Activated CD8-positive, alpha-beta T cell treated with anti-CD3 and anti-CD28 coated beads for 36 hours (primary cell): ENCODE results near the gene CACNB2. TPM values are rescaled to one million over a fixed set of nuclear protein-coding genes. Genes with fewer than 3 reads are reported as not detected.

ENCODE experiments used
- ATAC-seq: fragments of 200-7000 bp; cut with Tn5 transposase; one replicate; pipeline ENCODE4 v1.10.0; 2021; ENCODE audit warnings: mild to moderate bottlenecking, moderate library complexity
- CTCF ChIA-PET: fragments of 350-600 bp; sonication (Branson Sonifier 250); formaldehyde crosslinking; loops from one replicate; lab custom pipeline; 2021; ENCODE audit warnings: antibody characterized with exemption; lab: Charles Lee
- POLR2A ChIA-PET: fragments of 350-600 bp; sonication (Branson Sonifier 250); formaldehyde crosslinking; loops from one replicate; lab custom pipeline; 2021; ENCODE audit warnings: antibody characterized with exemption; lab: Charles Lee
- DNase-seq: peaks from one replicate; pipeline ENCODE4 v3.0.0-alpha.2; 2020
- H3K27ac Mint-ChIP-seq: one replicate; pipeline ENCODE4 v1.8.0; 2021; ENCODE audit warnings: mild to moderate bottlenecking, mixed read lengths
- H3K27me3 Mint-ChIP-seq: one replicate; pipeline ENCODE4 v1.8.0; 2021; ENCODE audit warnings: mixed read lengths
- H3K36me3 Mint-ChIP-seq: one replicate; pipeline ENCODE4 v1.8.0; 2021; ENCODE audit warnings: low read depth, mixed read lengths
- H3K4me1 Mint-ChIP-seq: one replicate; pipeline ENCODE4 v1.8.0; 2021; ENCODE audit warnings: low read depth, mixed read lengths
- H3K4me3 Mint-ChIP-seq: one replicate; pipeline ENCODE4 v1.8.0; 2021; ENCODE audit warnings: mild to moderate bottlenecking, moderate library complexity, mixed read lengths
- H3K9me3 Mint-ChIP-seq: one replicate; pipeline ENCODE4 v1.8.0; 2021; ENCODE audit warnings: mixed read lengths
- intact Hi-C: fragments of 100-400 bp; cut with micrococcal nuclease; formaldehyde crosslinking; loops from one replicate; pipeline ENCODE4 v1.10.0; 2022
- total RNA-seq, 2 experiments: library from RNA; stranded (reverse); gene quantifications; one replicate each; pipeline ENCODE4 v1.2.3, GENCODE V29; 2021
- TF ChIP-seq, protein P1 (sequence below): fragments of 200-600 bp; IDR thresholded peaks from one replicate; pipeline ENCODE4 v1.8.0; 2022; ENCODE audit warnings: antibody characterized with exemption, mild to moderate bottlenecking

The CACNB2 gene
- not detected for total RNA-seq

DNA sequence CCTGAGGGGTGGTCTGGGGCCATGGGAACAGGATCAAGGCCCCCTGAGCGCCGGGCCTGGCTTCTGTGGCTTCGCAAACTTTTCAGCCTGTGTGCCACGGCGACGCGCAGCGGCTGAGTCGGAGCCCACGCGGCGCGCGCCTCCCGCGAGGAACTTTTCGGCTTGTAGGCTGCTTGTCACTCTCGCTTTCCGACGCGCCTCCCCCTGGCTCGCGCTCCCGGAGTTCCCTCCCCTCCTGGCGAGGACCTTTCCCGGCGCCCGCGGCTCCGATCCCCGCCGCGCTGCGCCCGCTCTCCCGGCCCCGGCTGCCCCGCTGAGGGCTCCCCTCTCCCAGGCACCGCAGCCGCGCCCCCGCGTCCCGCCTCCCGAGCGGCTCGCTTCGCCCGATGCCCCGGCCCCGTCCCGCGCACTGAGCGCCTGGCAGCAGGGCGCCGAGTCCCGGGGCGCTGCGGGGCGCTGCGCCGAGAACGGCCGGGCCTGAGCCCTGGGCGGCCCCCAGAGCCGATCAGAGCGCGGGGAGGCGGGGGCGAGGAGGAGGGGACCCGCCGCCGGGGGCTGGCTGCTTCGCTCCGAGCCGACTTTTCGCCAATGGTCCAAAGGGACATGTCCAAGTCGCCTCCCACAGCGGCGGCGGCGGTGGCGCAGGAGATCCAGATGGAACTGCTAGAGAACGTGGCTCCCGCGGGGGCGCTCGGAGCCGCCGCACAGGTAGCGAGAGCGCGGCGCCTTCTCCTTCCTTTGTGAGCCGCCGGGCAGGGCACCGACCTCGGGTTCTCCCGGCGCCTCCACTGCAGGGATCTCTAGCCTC lies at the start of gene CACNB2:
TSS of gene CACNB2 (plus strand) at position 276 of the 808 bp plus-strand sequence.
- no peak for ATAC-seq

DNA sequence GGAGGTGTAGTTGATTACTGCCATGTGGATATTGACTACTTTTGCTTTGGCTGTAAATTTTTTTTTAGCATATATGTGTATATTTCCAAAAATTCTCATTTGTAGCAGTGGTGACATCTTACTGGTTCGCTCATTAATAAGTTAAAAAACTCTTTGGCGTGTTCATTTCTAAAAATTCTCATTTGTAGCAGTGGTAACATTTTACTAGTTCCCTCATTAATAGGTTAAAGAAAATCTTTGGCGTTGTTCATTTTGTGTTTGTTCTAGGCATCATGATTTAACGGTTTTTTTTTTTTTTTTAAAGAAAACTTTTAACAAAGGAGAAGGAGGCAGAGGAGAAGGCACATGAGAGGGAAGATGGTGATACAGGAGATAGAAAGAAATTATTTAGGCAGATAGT lies 45.9 kb upstream of the CACNB2 start:
- Mint-ChIP-seq H3K9me3 (no peaks in the 10 kb centered on the region), H3K4me3 (no peak overlapping the region), H3K27me3 (no peaks in the 10 kb centered on the region), H3K36me3 (no peaks in the 10 kb centered on the region), H3K4me1 (no peaks in the 10 kb centered on the region), H3K27ac (no peak overlapping the region)
- intact Hi-C loops: no loop called here
- POLR2A ChIA-PET: no interaction called here
- no peak for DNase-seq
- TF ChIP-seq, protein P1, sequence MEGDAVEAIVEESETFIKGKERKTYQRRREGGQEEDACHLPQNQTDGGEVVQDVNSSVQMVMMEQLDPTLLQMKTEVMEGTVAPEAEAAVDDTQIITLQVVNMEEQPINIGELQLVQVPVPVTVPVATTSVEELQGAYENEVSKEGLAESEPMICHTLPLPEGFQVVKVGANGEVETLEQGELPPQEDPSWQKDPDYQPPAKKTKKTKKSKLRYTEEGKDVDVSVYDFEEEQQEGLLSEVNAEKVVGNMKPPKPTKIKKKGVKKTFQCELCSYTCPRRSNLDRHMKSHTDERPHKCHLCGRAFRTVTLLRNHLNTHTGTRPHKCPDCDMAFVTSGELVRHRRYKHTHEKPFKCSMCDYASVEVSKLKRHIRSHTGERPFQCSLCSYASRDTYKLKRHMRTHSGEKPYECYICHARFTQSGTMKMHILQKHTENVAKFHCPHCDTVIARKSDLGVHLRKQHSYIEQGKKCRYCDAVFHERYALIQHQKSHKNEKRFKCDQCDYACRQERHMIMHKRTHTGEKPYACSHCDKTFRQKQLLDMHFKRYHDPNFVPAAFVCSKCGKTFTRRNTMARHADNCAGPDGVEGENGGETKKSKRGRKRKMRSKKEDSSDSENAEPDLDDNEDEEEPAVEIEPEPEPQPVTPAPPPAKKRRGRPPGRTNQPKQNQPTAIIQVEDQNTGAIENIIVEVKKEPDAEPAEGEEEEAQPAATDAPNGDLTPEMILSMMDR: no peak
- CTCF ChIA-PET: no interaction called here
- no peak for ATAC-seq

More for the DNA sequence above, at the start of gene CACNB2:
- no peaks in the 10 kb centered on the region for H3K36me3 Mint-ChIP-seq
- POLR2A ChIA-PET: no interaction called here
- TF ChIP-seq, protein P1: no peak
- H3K4me1 Mint-ChIP-seq: no peaks in the 10 kb centered on the region
- intact Hi-C loops: no loop called here
- CTCF ChIA-PET: no interaction called here
- H3K27ac Mint-ChIP-seq: no peak within 1 kb of the TSS
- DNase-seq: peak; percentile 4
- no peak within 1 kb of the TSS for H3K4me3 Mint-ChIP-seq
- H3K27me3 Mint-ChIP-seq: peaks cover 34% of the 10 kb centered on the region
- no peaks in the 10 kb centered on the region for H3K9me3 Mint-ChIP-seq

DNA sequence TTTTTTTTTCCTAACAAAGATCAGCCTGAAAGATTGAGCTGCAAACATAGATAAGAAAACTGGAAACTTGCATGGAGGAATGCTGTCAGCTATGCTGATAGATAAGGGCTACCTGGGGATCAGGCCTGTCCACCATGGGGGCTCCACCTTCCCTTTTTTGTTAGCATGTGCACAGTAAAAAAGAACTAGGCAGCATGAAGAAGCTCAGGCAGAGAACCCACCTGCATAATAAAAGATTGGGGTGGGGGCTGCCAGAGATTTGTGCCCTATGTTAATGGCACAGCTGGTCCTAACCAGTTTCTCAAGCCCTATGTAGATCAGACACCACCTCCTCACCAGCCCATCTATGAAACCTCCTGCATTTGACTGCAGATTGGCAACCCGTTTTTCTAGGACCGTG lies 45.4 kb upstream of the CACNB2 start:
- TF ChIP-seq, protein P1: no peak
- no peak for DNase-seq
- Mint-ChIP-seq H3K4me1 (no peaks in the 10 kb centered on the region), H3K36me3 (no peaks in the 10 kb centered on the region), H3K4me3 (no peak overlapping the region), H3K27ac (no peak overlapping the region), H3K9me3 (no peaks in the 10 kb centered on the region), H3K27me3 (no peaks in the 10 kb centered on the region)
- ChIA-PET CTCF (no interaction called here), POLR2A (no interaction called here)
- intact Hi-C loops: no loop called here
- no peak for ATAC-seq

DNA sequence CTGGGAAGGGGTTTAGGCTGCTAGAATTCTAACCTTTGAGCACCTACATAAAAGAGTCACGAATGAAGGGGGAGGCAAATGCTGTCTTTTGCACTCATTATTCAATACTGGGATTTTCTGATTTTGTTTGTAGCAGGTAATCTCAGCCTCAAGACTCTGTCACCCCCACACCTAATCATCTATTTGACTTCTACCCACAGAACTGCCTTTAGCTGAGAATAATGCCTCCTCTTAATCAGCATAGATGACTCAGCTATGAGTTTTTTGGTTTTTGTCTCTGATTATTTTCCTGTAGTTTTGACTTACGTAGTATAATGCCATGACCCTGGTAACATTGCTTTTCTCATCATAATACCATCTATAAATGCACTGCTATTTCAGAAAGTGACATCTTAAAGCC lies 42.7 kb upstream of the CACNB2 start:
- ChIA-PET POLR2A (no interaction called here), CTCF (no interaction called here)
- Mint-ChIP-seq H3K9me3 (no peaks in the 10 kb centered on the region), H3K27ac (no peak overlapping the region), H3K4me1 (no peaks in the 10 kb centered on the region), H3K4me3 (no peak overlapping the region), H3K27me3 (no peaks in the 10 kb centered on the region), H3K36me3 (no peaks in the 10 kb centered on the region)
- DNase-seq (no peak), ATAC-seq (no peak)
- intact Hi-C loops: no loop called here
- TF ChIP-seq, protein P1: no peak

DNA sequence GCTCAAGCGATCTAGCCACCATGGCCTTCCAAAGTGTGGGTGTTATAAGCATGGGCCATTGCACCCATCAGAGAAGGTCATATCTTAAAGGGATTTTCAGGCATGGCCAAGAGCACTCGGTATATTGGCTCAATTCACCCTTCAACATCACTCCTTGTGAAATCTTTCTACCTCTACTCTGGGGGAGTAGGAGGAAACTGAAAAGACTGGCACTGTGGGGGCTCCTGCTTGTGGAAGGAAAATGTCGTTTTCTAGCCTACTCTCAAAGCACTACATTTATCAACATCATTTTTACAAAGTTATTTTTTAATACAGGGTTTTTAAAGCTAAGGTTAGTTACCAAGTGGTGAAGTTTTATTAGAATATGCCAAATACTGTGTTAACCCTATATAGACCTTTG lies 42.0 kb upstream of the CACNB2 start:
- ChIA-PET CTCF (no interaction called here), POLR2A (no interaction called here)
- Mint-ChIP-seq H3K9me3 (no peaks in the 10 kb centered on the region), H3K4me3 (no peak overlapping the region), H3K27me3 (no peaks in the 10 kb centered on the region), H3K27ac (no peak overlapping the region), H3K36me3 (no peaks in the 10 kb centered on the region), H3K4me1 (no peaks in the 10 kb centered on the region)
- intact Hi-C loops: no loop called here
- TF ChIP-seq, protein P1: no peak
- DNase-seq: no peak
- ATAC-seq: no peak
